ENCODE results near the gene SLC24A3. TPM values are rescaled to one million over a fixed set of nuclear protein-coding genes. Genes with fewer than 3 reads are reported as not detected.

SLC24A3 gene
- total and polyA plus RNA-seq, 2 experiments from 2014 or later, result 0.81 to 2.5 TPM

- 0 out of 3 replicates have a peak, but pooled peaks cover 3% of the 10 kb centered on the region for H3K4me1 Mint-ChIP-seq
- DNase-seq (ENCODE audit: low spot score) (no peak), ATAC-seq (no peak)
- H3K27me3 ChIP-seq (ENCODE audit: insufficient read depth), result no peaks in the 10 kb centered on the region
- H4K20me1 ChIP-seq (replicated peaks; ENCODE audit: insufficient read depth), result no peaks in the 10 kb centered on the region
- peaks cover 21% of the 10 kb centered on the region for H3K9me2 ChIP-seq (ENCODE audit: insufficient read depth)
- no peaks in the 10 kb centered on the region for H3F3A ChIP-seq (replicated peaks; ENCODE audit: low read depth)
- H3K4me2 ChIP-seq, result no peak overlapping the region
- peaks cover 2% of the 10 kb centered on the region for H3K27me3 Mint-ChIP-seq (ENCODE audit: insufficient read depth, low read depth, poor library complexity)
- no peak overlapping the region for H3K4me3 Mint-ChIP-seq
- H3K27ac Mint-ChIP-seq, result no peak overlapping the region
- H3K4me3 ChIP-seq, result no peak overlapping the region
- TF ChIP-seq ZNF114 (CRISPR knock-in tag; IDR thresholded peaks at IDR 0.05), result no peak
- no peak for TF ChIP-seq JUNB (IDR thresholded peaks at IDR 0.05; ENCODE audit: unreplicated experiment)
- TF ChIP-seq CREB1 (CRISPR knock-in tag; IDR thresholded peaks at IDR 0.05; ENCODE audit: low read depth), result no peak
- TF ChIP-seq NANOG (IDR thresholded peaks at IDR 0.05; ENCODE audit: borderline replicate concordance), result no peak
- TF ChIP-seq REST (IDR thresholded peaks at IDR 0.05; ENCODE audit: unreplicated experiment), result no peak
- no peak for TF ChIP-seq ETS1 (IDR thresholded peaks at IDR 0.05)
- no peak for TF ChIP-seq ZNF462 (CRISPR knock-in tag; IDR thresholded peaks at IDR 0.05)
- TF ChIP-seq ZNF331 (CRISPR knock-in tag; IDR thresholded peaks at IDR 0.05; ENCODE audit: low read depth), result no peak
- TF ChIP-seq EZH2phosphoT487 (IDR thresholded peaks at IDR 0.05; ENCODE audit: unreplicated experiment), result no peak
- no peak for TF ChIP-seq EZH2 (IDR thresholded peaks at IDR 0.05; ENCODE audit: low read depth, unreplicated experiment)
- H3K36me3 ChIP-seq (ENCODE audit: insufficient read depth), result no peaks in the 10 kb centered on the region
- 0 out of 2 replicates have a peak, but pooled peaks cover 3% of the 10 kb centered on the region for H3K4me1 ChIP-seq (ENCODE audit: insufficient read depth)
- no peaks in the 10 kb centered on the region; the same call in 2 of the 3 replicates for H3K9me3 Mint-ChIP-seq
- H3K27ac ChIP-seq (ENCODE audit: low read depth), result no peak overlapping the region
- peaks cover 6% of the 10 kb centered on the region; the same call in 1 of the 3 replicates for H3K36me3 Mint-ChIP-seq (ENCODE audit: low read depth)
- H2AFZ ChIP-seq, result no peak overlapping the region
- H3K79me2 ChIP-seq (replicated peaks; ENCODE audit: insufficient read depth), result no peaks in the 10 kb centered on the region
Observed at GRCh38 chr20:19304886-19305415, 92.5 kb downstream of the SLC24A3 start.
